A549 (cell line): ENCODE results near the gene TCOF1. TPM values are rescaled to one million over a fixed set of nuclear protein-coding genes. Genes with fewer than 3 reads are reported as not detected.

Experiments
- ATAC-seq, 2 experiments: fragments of 200-7000 bp in 1 of 2; fragments of >200 bp in 1 of 2; cut with Nextera tagmentation in 1 of 2; cut with Tn5 transposase in 1 of 2; 3 replicates each; pipeline versions ENCODE4 v1.8.0 to v1.9.1; 2018 to 2020; ENCODE audit warnings: mild to moderate bottlenecking in 1 of 2, moderate library complexity in 1 of 2
- CTCF ChIA-PET: fragments of 300-600 bp; sonication (Branson Sonifier 250); formaldehyde crosslinking; extraction: SDS; loops from one replicate; lab custom pipeline; 2021; ENCODE audit warnings: antibody characterized with exemption, inconsistent platforms; lab: Yijun Ruan, JAX
- POLR2A ChIA-PET: fragments of 350-600 bp; formaldehyde crosslinking; extraction: SDS; loops from one replicate; lab custom pipeline; 2021; ENCODE audit warnings: antibody characterized with exemption, inconsistent platforms; lab: Yijun Ruan, JAX
- DNase-seq, 2 experiments: peaks; one replicate each; pipeline versions ENCODE4 v3.0.0 to v3.0.0-alpha.2; 2011 to 2016; ENCODE audit warnings: low read depth in 1 of 2, low spot score in 1 of 2
- FAIRE-seq: peaks from 2 replicates; lab custom pipeline; 2011; peaks lifted over from hg19 to GRCh38; lab: Jason Lieb, UNC
- H3K27ac ChIP-seq, 2 experiments: fragments of >200 bp; sonication (Bioruptor Twin); formaldehyde crosslinking; 3 replicates each; pipeline ENCODE4 v1.5.1; 2016 to 2017
- H3K4me1 ChIP-seq: fragments of >200 bp; sonication (Bioruptor Twin); formaldehyde crosslinking; 3 replicates; pipeline ENCODE4 v1.6.1; 2016
- H3K4me2 ChIP-seq: fragments of >200 bp; sonication (Bioruptor Twin); formaldehyde crosslinking; 3 replicates; pipeline ENCODE4 v1.6.1; 2016
- H3K4me3 ChIP-seq: fragments of >200 bp; sonication (Bioruptor Twin); formaldehyde crosslinking; 3 replicates; pipeline ENCODE4 v1.5.1; 2016
- H3K9me3 ChIP-seq: fragments of >200 bp; sonication (Bioruptor Twin); formaldehyde crosslinking; 3 replicates; pipeline ENCODE4 v1.6.1; 2016
- CEBPB ChIP-seq, 2 experiments: fragments of >200 bp in 1 of 2; sonication (Bioruptor Twin) in 1 of 2; formaldehyde crosslinking in 1 of 2; IDR thresholded peaks; 2 replicates each; pipeline ENCODE4 v1.6.1; 2012 to 2016
- CHD2 ChIP-seq: fragments of 150-350 bp; IDR thresholded peaks from 2 replicates; pipeline ENCODE4 v1.6.1; 2014; ENCODE audit warnings: low read length; ENCODE audit not compliant: partially characterized antibody
- EHF ChIP-seq: fragments of 250-450 bp; sonication (Bioruptor Pico); IDR thresholded peaks from 2 replicates; pipeline ENCODE4 v1.5.0; 2020; ENCODE audit warnings: mild to moderate bottlenecking
- FOXS1 ChIP-seq: fragments of 250-450 bp; sonication (Bioruptor Pico); IDR thresholded peaks from 2 replicates; pipeline ENCODE4 v1.5.0; 2020; ENCODE audit warnings: mild to moderate bottlenecking, moderate library complexity
- HES2 ChIP-seq: fragments of >200 bp; sonication (Bioruptor Twin); formaldehyde crosslinking; IDR thresholded peaks from 2 replicates; pipeline ENCODE4 v1.6.1; 2016
- HOXB5 ChIP-seq: fragments of 250-450 bp; sonication (Bioruptor Pico); IDR thresholded peaks from 2 replicates; pipeline ENCODE4 v1.5.0; 2020; ENCODE audit warnings: mild to moderate bottlenecking, moderate library complexity
- JUN ChIP-seq, 2 experiments: fragments of >200 bp; sonication (Bioruptor Twin); formaldehyde crosslinking; IDR thresholded peaks; 2 replicates in 1 of 2; 3 replicates in 1 of 2; pipeline ENCODE4 v1.6.1; 2016 to 2017
- MAFK ChIP-seq: fragments of 450-650 bp; IDR thresholded peaks from 2 replicates; pipeline ENCODE4 v1.6.1; 2014; ENCODE audit not compliant: partially characterized antibody
- MAZ ChIP-seq: fragments of 150-350 bp; IDR thresholded peaks from 2 replicates; pipeline ENCODE4 v1.6.1; 2014; ENCODE audit warnings: antibody characterized with exemption, low read depth, low read length, borderline replicate concordance
- NFE2L2 ChIP-seq: fragments of 150-350 bp; conservative IDR thresholded peaks from 2 replicates; pipeline ENCODE4 v1.6.1; 2014; ENCODE audit warnings: low read length
- NPAS2 ChIP-seq: fragments of 250-450 bp; sonication (Bioruptor Pico); IDR thresholded peaks from 2 replicates; pipeline ENCODE4 v1.8.0; 2022; ENCODE audit warnings: mild to moderate bottlenecking, moderate library complexity, borderline replicate concordance
- PHF8 ChIP-seq: fragments of 200-600 bp; sonication (generic); IDR thresholded peaks from 2 replicates; pipeline ENCODE4 v1.6.1; 2016; ENCODE audit warnings: low read depth, mild to moderate bottlenecking, antibody characterized with exemption, moderate library complexity, borderline replicate concordance
- RAD21 ChIP-seq, 2 experiments: fragments of >200 bp in 1 of 2; sonication (Bioruptor Twin) in 1 of 2; formaldehyde crosslinking in 1 of 2; IDR thresholded peaks in 1 of 2; conservative IDR thresholded peaks in 1 of 2; 2 replicates in 1 of 2; 3 replicates in 1 of 2; pipeline ENCODE4 v1.6.1; 2012 to 2018; ENCODE audit warnings: inconsistent platforms in 1 of 2
- RFX5 ChIP-seq: fragments of 450-650 bp; IDR thresholded peaks from 2 replicates; pipeline ENCODE4 v1.7.1; 2014; ENCODE audit warnings: antibody characterized with exemption, mild to moderate bottlenecking, moderate library complexity
- SMC3 ChIP-seq: fragments of >200 bp; sonication (Bioruptor Twin); formaldehyde crosslinking; IDR thresholded peaks from 3 replicates; pipeline ENCODE4 v1.6.1; 2018; ENCODE audit warnings: inconsistent platforms
- TP53 ChIP-seq: fragments of 250-450 bp; sonication (Bioruptor Pico); IDR thresholded peaks from 2 replicates; pipeline ENCODE4 v1.5.0; 2021; ENCODE audit warnings: mild to moderate bottlenecking, moderate library complexity
- WGBS: methylation state at CpG from one replicate; pipeline ENCODE4 v1.1.6; 2017; ENCODE audit errors: missing lambda C conversion rate; 5-methylcytosine and 5-hydroxymethylcytosine counted together
- polyA plus RNA-seq, 4 experiments: library from polyadenylated mRNA; depleted of rRNA in 3 of 4; stranded (reverse); fragments of >200 nt; fragmentation: RNase III in 1 of 4; extraction: RNeasy Plus Mini Kit Qiagen cat#74134 plus additional on column Dnase treatment in 1 of 4; gene quantifications; 2 replicates in 3 of 4; 3 replicates in 1 of 4; pipeline ENCODE4 v1.2.3, GENCODE V29; 2011 to 2017
- TF ChIP-seq, protein P1 (sequence below): IDR thresholded peaks from 2 replicates; pipeline ENCODE4 v1.6.1; 2012; ENCODE audit warnings: low read depth, borderline replicate concordance
- TF ChIP-seq, protein P2 (sequence below): fragments of 150-350 bp; IDR thresholded peaks from 2 replicates; pipeline ENCODE4 v1.6.1; 2014; ENCODE audit warnings: low read depth, mild to moderate bottlenecking, low read length
- TF ChIP-seq, protein P3 (sequence below): fragments of 250-450 bp; sonication (Bioruptor Pico); IDR thresholded peaks from 2 replicates; pipeline ENCODE4 v1.5.0; 2020; ENCODE audit warnings: low read depth, mild to moderate bottlenecking, moderate library complexity
- TF ChIP-seq, protein P4 (sequence below): IDR thresholded peaks from 2 replicates; pipeline ENCODE4 v1.6.1; 2012
- TF ChIP-seq, protein P5 (sequence below): fragments of >200 bp; sonication (Bioruptor Twin); formaldehyde crosslinking; IDR thresholded peaks from 3 replicates; pipeline ENCODE4 v1.5.1; 2016

TCOF1 gene
- polyA plus RNA-seq, 2 of the 4 experiments (the other 2 are of a cell fraction) = 17.5 to 47.1 TPM

- peak; percentile 51 for FAIRE-seq
- Histone ChIP-seq H3K4me2 (no peak overlapping the region), H3K4me3 (no peak overlapping the region), H3K9me3 (no peaks in the 10 kb centered on the region), H3K27ac (peak overlapping the region; percentile 91 to 97), H3K4me1 (peaks cover 46% of the 10 kb centered on the region)
- DNase-seq = no peak
- TF ChIP-seq MAFK (no peak), PHF8 (no peak), CEBPB (IDR thresholded peaks at IDR 0.05) (peak; percentile 11 to 58; a peak in 2 of 4 replicates)
- TF ChIP-seq, protein P1, sequence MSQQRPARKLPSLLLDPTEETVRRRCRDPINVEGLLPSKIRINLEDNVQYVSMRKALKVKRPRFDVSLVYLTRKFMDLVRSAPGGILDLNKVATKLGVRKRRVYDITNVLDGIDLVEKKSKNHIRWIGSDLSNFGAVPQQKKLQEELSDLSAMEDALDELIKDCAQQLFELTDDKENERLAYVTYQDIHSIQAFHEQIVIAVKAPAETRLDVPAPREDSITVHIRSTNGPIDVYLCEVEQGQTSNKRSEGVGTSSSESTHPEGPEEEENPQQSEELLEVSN = no peak
- CTCF ChIA-PET = interaction anchor here (1.1 to 2.1 kb wide), 4 partner anchors 9 to 22 kb away, joined by 3 to 12 read pairs (median 5); partner anchors contain the start of gene ARSI
- ATAC-seq = no peak
- 87% methylated on average over 4 of the region's 4 CpGs for WGBS
- POLR2A ChIA-PET = no interaction called here
Measured at GRCh38 chr5:150315245-150315644, 42.3 kb upstream of the TCOF1 start.

GRCh38 chr5:150316320-150316719 is 41.2 kb upstream of the TCOF1 start:
- ChIA-PET POLR2A (interaction anchor here (2.0 kb wide), 1 partner anchor 14 kb away, joined by 5 read pairs; the partner anchor contains the start of gene ARSI), CTCF (interaction anchor here (0.7 to 2.1 kb wide), 4 partner anchors 14 to 755 kb away, joined by 3 to 12 read pairs (median 4); partner anchors contain the start of gene ARSI)
- H3K27ac ChIP-seq = peak overlapping the region; percentile 91 to 97
- 70% methylated on average over 3 of the region's 3 CpGs for WGBS
- H3K4me1 ChIP-seq = peaks cover 49% of the 10 kb centered on the region
- no peak overlapping the region for H3K4me3 ChIP-seq
- ATAC-seq (no peak), FAIRE-seq (no peak), DNase-seq (no peak)
- TF ChIP-seq FOXS1 (CRISPR knock-in tag) (no peak), EHF (CRISPR knock-in tag) (no peak), HES2 (no peak)
- no peaks in the 10 kb centered on the region for H3K9me3 ChIP-seq
- H3K4me2 ChIP-seq = peak overlapping the region; percentile 75

DNA sequence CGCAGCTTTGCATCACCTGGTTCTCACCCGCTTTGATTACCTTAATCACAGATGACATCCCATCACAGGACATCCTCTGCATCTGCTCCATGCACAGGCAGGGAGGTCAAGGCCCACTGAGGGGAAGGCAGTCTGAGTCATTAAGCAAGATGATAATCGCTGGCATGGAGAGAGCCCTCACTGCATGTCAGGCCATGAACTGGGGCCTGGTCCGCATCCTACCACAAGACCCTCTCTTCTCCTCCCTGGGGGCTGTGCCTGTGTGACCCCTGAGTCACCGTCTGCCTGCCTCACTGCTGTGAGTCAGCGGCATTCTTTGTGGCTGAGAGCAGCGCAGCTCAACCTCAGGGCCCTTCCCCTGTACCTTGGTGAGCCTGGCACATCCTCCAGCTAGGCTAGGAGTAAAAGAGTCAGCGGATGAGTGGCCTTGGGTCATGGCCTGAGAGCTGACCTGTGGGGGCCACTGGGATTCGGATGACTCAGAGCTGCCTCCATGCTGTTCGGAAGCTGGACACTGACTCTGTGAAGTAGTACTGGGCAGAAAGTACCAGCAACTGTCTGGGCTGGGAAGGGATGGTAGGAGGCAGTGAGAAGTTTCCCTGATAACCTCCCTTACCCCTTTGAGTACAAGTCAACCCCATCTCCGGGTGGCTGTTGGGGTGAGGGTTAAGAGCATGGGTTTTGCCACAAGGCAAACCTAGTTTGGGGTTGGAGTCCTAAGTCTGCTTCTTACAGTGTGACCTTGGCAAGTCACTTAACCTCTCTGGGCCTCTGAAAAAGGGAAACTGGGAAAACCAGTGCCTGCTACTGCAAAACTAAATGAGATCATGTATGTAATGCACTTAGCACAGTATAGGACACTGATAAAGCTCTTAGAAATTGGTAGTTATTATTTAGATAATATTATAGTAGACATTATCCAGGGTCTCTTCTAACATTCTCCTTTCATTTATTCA is 40.2 kb upstream of the TCOF1 start:
- 2% methylated on average over 11 of the region's 11 CpGs for WGBS
- no peak overlapping the region for H3K4me3 ChIP-seq
- peak overlapping the region; percentile 91 to 97 for H3K27ac ChIP-seq
- peaks cover 57% of the 10 kb centered on the region for H3K4me1 ChIP-seq
- DNase-seq (peak; percentile 94 to 95), ATAC-seq (peak; percentile 95 to 96), FAIRE-seq (peak; percentile 68)
- POLR2A ChIA-PET = interaction anchor here (0.9 to 2.0 kb wide), 3 partner anchors 12 to 19 kb away, joined by 3 to 5 read pairs (median 4); partner anchors contain the start of gene ARSI
- CTCF ChIA-PET = interaction anchor here (0.8 to 2.1 kb wide), 7 partner anchors 11 to 155 kb away, joined by 3 to 12 read pairs (median 5); partner anchors contain the start of gene ARSI
- H3K9me3 ChIP-seq = no peaks in the 10 kb centered on the region
- H3K4me2 ChIP-seq = peak overlapping the region; percentile 75
- TF ChIP-seq RAD21 (conservative IDR thresholded peaks at IDR 0.05 in 1 of 2, IDR thresholded peaks at IDR 0.05 in 1 of 2) (peak; percentile 23; a peak in 2 of 5 replicates), NFE2L2 (0 out of 2 replicates have a peak, but pooled peaks have one; percentile 16), SMC3 (no peak), PHF8 (no peak), NPAS2 (CRISPR knock-in tag) (no peak), JUN (IDR thresholded peaks at IDR 0.05) (peak; percentile 86 to 94), TP53 (CRISPR knock-in tag) (no peak), HES2 (no peak), CHD2 (no peak), RFX5 (no peak), HOXB5 (CRISPR knock-in tag) (0 out of 2 replicates have a peak, but pooled peaks have one; percentile 10), MAZ (no peak), FOXS1 (CRISPR knock-in tag) (no peak)
- TF ChIP-seq, protein P2, sequence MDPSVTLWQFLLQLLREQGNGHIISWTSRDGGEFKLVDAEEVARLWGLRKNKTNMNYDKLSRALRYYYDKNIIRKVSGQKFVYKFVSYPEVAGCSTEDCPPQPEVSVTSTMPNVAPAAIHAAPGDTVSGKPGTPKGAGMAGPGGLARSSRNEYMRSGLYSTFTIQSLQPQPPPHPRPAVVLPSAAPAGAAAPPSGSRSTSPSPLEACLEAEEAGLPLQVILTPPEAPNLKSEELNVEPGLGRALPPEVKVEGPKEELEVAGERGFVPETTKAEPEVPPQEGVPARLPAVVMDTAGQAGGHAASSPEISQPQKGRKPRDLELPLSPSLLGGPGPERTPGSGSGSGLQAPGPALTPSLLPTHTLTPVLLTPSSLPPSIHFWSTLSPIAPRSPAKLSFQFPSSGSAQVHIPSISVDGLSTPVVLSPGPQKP = no peak
- TF ChIP-seq, protein P3, sequence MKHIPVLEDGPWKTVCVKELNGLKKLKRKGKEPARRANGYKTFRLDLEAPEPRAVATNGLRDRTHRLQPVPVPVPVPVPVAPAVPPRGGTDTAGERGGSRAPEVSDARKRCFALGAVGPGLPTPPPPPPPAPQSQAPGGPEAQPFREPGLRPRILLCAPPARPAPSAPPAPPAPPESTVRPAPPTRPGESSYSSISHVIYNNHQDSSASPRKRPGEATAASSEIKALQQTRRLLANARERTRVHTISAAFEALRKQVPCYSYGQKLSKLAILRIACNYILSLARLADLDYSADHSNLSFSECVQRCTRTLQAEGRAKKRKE (CRISPR knock-in tag) = peak; percentile 86; the same call in 1 of the 2 replicates
- TF ChIP-seq, protein P4, sequence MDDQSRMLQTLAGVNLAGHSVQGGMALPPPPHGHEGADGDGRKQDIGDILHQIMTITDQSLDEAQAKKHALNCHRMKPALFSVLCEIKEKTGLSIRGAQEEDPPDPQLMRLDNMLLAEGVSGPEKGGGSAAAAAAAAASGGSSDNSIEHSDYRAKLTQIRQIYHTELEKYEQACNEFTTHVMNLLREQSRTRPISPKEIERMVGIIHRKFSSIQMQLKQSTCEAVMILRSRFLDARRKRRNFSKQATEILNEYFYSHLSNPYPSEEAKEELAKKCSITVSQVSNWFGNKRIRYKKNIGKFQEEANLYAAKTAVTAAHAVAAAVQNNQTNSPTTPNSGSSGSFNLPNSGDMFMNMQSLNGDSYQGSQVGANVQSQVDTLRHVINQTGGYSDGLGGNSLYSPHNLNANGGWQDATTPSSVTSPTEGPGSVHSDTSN = peak; percentile 36; the same call in 1 of the 2 replicates
- TF ChIP-seq, protein P5, sequence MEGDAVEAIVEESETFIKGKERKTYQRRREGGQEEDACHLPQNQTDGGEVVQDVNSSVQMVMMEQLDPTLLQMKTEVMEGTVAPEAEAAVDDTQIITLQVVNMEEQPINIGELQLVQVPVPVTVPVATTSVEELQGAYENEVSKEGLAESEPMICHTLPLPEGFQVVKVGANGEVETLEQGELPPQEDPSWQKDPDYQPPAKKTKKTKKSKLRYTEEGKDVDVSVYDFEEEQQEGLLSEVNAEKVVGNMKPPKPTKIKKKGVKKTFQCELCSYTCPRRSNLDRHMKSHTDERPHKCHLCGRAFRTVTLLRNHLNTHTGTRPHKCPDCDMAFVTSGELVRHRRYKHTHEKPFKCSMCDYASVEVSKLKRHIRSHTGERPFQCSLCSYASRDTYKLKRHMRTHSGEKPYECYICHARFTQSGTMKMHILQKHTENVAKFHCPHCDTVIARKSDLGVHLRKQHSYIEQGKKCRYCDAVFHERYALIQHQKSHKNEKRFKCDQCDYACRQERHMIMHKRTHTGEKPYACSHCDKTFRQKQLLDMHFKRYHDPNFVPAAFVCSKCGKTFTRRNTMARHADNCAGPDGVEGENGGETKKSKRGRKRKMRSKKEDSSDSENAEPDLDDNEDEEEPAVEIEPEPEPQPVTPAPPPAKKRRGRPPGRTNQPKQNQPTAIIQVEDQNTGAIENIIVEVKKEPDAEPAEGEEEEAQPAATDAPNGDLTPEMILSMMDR = no peak
